Right atrium auricular region (tissue), 2 donors: Measurements from ENCODE around the gene AAR2. TPM values are rescaled to one million over a fixed set of nuclear protein-coding genes. Genes with fewer than 3 reads are reported as not detected.

Source experiments
- DNase-seq: peaks from one replicate; pipeline ENCODE4 v3.0.0-alpha.2; 2019; ENCODE audit warnings: low spot score
- H3K27ac ChIP-seq, 2 donors: fragments of 200-600 bp; sonication (generic); 1 replicate in 1 of 2; 2 replicates in 1 of 2; pipeline ENCODE4 v1.5.1; 2016 to 2019
- H3K27me3 ChIP-seq, 2 donors: fragments of 200-600 bp; sonication (generic); one replicate each; pipeline versions ENCODE4 v1.5.1 to v1.6.0; 2017 to 2019
- H3K36me3 ChIP-seq: fragments of 200-600 bp; sonication (generic); one replicate; pipeline ENCODE4 v1.5.1; 2016
- H3K4me1 ChIP-seq, 2 donors: fragments of 200-600 bp; sonication (generic); one replicate each; pipeline versions ENCODE4 v1.5.1 to v1.6.0; 2017 to 2019
- H3K4me3 ChIP-seq, 2 donors: fragments of 200-600 bp; sonication (generic); 1 replicate in 1 of 2; 2 replicates in 1 of 2; pipeline ENCODE4 v1.5.1; 2017 to 2019; ENCODE audit warnings: mild to moderate bottlenecking in 1 of 2, moderate library complexity in 1 of 2
- H3K9me3 ChIP-seq, 2 donors: fragments of 200-600 bp; sonication (generic); one replicate each; pipeline ENCODE4 v1.5.1; 2019
- total RNA-seq, 2 donors: library from RNA; depleted of rRNA; stranded (reverse); fragments of >200 nt; gene quantifications; one replicate each; pipeline ENCODE4 v1.1.0, GENCODE V29; 2016
- TF ChIP-seq, protein P1 (sequence below), 2 donors: fragments of 200-600 bp; sonication (generic); IDR thresholded peaks; one replicate each; pipeline ENCODE4 v1.5.1; 2019; ENCODE audit warnings: antibody characterized with exemption in 2 of 2

Gene AAR2
- total RNA-seq, 2 donors from 2014 or later = 18.9 to 22.8 TPM

GRCh38 chr20:36274181-36274841 lies 38.0 kb downstream of the AAR2 start:
- no peaks in the 10 kb centered on the region for H3K9me3 ChIP-seq
- H3K4me1 ChIP-seq = no peaks in the 10 kb centered on the region
- H3K27me3 ChIP-seq = no peaks in the 10 kb centered on the region
- H3K36me3 ChIP-seq = no peaks in the 10 kb centered on the region
- H3K27ac ChIP-seq = no peak overlapping the region
- TF ChIP-seq, protein P1, sequence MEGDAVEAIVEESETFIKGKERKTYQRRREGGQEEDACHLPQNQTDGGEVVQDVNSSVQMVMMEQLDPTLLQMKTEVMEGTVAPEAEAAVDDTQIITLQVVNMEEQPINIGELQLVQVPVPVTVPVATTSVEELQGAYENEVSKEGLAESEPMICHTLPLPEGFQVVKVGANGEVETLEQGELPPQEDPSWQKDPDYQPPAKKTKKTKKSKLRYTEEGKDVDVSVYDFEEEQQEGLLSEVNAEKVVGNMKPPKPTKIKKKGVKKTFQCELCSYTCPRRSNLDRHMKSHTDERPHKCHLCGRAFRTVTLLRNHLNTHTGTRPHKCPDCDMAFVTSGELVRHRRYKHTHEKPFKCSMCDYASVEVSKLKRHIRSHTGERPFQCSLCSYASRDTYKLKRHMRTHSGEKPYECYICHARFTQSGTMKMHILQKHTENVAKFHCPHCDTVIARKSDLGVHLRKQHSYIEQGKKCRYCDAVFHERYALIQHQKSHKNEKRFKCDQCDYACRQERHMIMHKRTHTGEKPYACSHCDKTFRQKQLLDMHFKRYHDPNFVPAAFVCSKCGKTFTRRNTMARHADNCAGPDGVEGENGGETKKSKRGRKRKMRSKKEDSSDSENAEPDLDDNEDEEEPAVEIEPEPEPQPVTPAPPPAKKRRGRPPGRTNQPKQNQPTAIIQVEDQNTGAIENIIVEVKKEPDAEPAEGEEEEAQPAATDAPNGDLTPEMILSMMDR (IDR thresholded peaks at IDR 0.05) = no peak
- no peak for DNase-seq
- no peak overlapping the region for H3K4me3 ChIP-seq

- Histone ChIP-seq H3K4me1 (no peaks in the 10 kb centered on the region), H3K36me3 (no peaks in the 10 kb centered on the region), H3K9me3 (no peaks in the 10 kb centered on the region), H3K4me3 (no peak overlapping the region), H3K27me3 (no peaks in the 10 kb centered on the region), H3K27ac (no peak overlapping the region)
- TF ChIP-seq, protein P1 (IDR thresholded peaks at IDR 0.05) = no peak
- no peak for DNase-seq
Measured at GRCh38 chr20:36275011-36275410, 38.7 kb downstream of the AAR2 start.

DNA sequence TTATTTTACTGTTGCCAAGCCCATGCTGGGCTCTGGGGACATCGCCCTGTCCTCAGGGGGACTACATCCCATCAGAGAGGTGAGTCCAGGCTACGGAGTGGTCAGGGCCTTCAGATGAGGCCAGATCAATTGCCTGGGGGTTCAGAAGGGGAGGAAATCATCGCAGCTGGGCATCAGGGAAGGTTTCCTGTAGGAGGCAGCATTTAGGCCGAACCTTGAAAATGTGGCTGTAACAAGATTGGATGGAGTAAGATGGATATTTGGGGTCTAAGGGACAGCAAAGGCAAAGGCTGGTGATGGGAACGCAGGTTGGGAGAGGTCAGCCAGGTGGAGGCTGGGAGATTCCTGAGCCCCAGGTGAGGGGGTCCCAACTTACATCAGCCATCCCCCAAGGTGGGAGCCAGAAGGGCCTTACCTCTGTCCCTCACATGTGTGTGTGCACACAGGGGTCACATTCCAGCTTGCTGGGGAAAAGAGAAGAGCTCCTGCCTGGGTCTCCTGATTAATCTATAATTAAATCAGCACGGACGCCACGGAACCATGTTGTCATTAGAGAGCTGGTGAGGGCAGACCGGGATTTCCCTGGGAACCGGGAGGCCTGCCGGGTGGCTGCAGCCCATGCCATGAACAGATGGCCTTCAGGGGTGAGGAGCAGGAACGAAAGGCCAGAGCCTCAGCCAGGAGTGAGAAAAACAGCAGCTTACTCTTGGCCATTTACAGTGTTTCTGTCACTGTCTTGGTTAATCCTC lies 39.3 kb downstream of the AAR2 start:
- no peak overlapping the region for H3K27ac ChIP-seq
- H3K4me3 ChIP-seq = no peak overlapping the region
- DNase-seq = no peak
- H3K36me3 ChIP-seq = no peaks in the 10 kb centered on the region
- TF ChIP-seq, protein P1 (IDR thresholded peaks at IDR 0.05) = no peak
- H3K4me1 ChIP-seq = no peaks in the 10 kb centered on the region
- no peaks in the 10 kb centered on the region for H3K9me3 ChIP-seq
- H3K27me3 ChIP-seq = no peaks in the 10 kb centered on the region

DNA sequence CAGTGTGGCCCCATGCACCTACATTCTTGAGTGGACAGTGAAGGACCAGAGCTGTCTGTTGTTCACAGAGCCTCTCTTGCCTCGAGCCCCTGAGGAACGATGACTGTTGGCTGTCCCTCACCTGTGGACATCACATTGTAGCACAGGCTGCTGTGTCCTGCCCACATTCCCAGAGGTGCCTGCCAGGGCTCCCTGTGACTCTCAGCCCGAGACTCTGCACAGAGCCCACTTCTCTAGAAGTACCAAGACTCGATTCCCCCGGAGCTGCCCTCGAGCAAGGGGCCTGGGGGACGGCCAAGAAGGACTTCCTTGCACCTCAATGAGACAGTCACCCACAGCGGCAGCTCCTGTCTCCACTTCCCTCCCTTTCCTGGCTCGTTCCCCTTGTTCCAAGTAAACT lies 41.3 kb downstream of the AAR2 start:
- TF ChIP-seq, protein P1 (IDR thresholded peaks at IDR 0.05) = no peak
- no peaks in the 10 kb centered on the region for H3K4me1 ChIP-seq
- H3K27me3 ChIP-seq = no peaks in the 10 kb centered on the region
- H3K27ac ChIP-seq = no peak overlapping the region
- no peak for DNase-seq
- no peak overlapping the region for H3K4me3 ChIP-seq
- H3K9me3 ChIP-seq = no peaks in the 10 kb centered on the region
- H3K36me3 ChIP-seq = no peaks in the 10 kb centered on the region

- H3K4me1 ChIP-seq = no peaks in the 10 kb centered on the region
- TF ChIP-seq, protein P1 (IDR thresholded peaks at IDR 0.05) = no peak
- H3K36me3 ChIP-seq = no peaks in the 10 kb centered on the region
- H3K9me3 ChIP-seq = no peaks in the 10 kb centered on the region
- no peaks in the 10 kb centered on the region for H3K27me3 ChIP-seq
- DNase-seq = no peak
- no peak overlapping the region for H3K27ac ChIP-seq
- H3K4me3 ChIP-seq = no peak overlapping the region
Measured at GRCh38 chr20:36279362-36279761, 43.1 kb downstream of the AAR2 start.
